Ishikawa (cell line): Measurements from ENCODE around the gene IRAK2.
A peak's percentile ranks its signal among the peaks of the same experiment; 100 is the strongest.

ENCODE experiments used
- CEBPB ChIP-seq: IDR thresholded peaks from 2 replicates; pipeline ENCODE4 v1.6.1; 2012
- CREB1 ChIP-seq: IDR thresholded peaks from 2 replicates; pipeline ENCODE4 v1.6.1; 2012; ENCODE audit warnings: low read depth
- EGR1 ChIP-seq: IDR thresholded peaks from 2 replicates; pipeline ENCODE4 v1.6.1; 2012
- EP300 ChIP-seq: IDR thresholded peaks from 2 replicates; pipeline ENCODE4 v1.6.1; 2012; ENCODE audit warnings: borderline replicate concordance
- FOXM1 ChIP-seq: IDR thresholded peaks from 2 replicates; pipeline ENCODE4 v1.6.1; 2012; ENCODE audit warnings: low read depth, borderline replicate concordance
- MAX ChIP-seq: IDR thresholded peaks from 2 replicates; pipeline ENCODE4 v1.6.1; 2012
- NFIC ChIP-seq: IDR thresholded peaks from 2 replicates; pipeline ENCODE4 v1.6.1; 2012
- RAD21 ChIP-seq: IDR thresholded peaks from 2 replicates; pipeline ENCODE4 v1.6.1; 2012; ENCODE audit warnings: low read depth
- REST ChIP-seq: IDR thresholded peaks from 2 replicates; pipeline ENCODE4 v1.6.1; 2012; ENCODE audit warnings: low read depth, mild to moderate bottlenecking
- TAF1 ChIP-seq: IDR thresholded peaks from 2 replicates; pipeline ENCODE4 v1.6.1; 2012; ENCODE audit warnings: low read depth, mild to moderate bottlenecking
- TCF12 ChIP-seq: IDR thresholded peaks from 2 replicates; pipeline ENCODE4 v1.6.1; 2012; ENCODE audit warnings: low read depth
- TEAD4 ChIP-seq: IDR thresholded peaks from 2 replicates; pipeline ENCODE4 v1.6.1; 2012
- USF1 ChIP-seq: IDR thresholded peaks from 2 replicates; pipeline ENCODE4 v1.6.1; 2012
- YY1 ChIP-seq: IDR thresholded peaks from 2 replicates; pipeline ENCODE4 v1.6.1; 2012; ENCODE audit warnings: low read depth
- ZBTB7A ChIP-seq: IDR thresholded peaks from 2 replicates; pipeline ENCODE4 v1.6.1; 2012; ENCODE audit warnings: low read depth

IRAK2 gene

GRCh38 chr3:10244009-10244408, 79.3 kb downstream of the IRAK2 start:
- TF ChIP-seq YY1 (no peak), FOXM1 (no peak), CEBPB (no peak), NFIC (no peak)

GRCh38 chr3:10245081-10245712, 80.5 kb downstream of the IRAK2 start:
- TF ChIP-seq USF1, result no peak
- no peak for TF ChIP-seq FOXM1
- TF ChIP-seq MAX, result no peak
- TF ChIP-seq EGR1, result no peak
- no peak for TF ChIP-seq CEBPB
- no peak for TF ChIP-seq TAF1
- TF ChIP-seq REST, result no peak
- TF ChIP-seq RAD21, result no peak
- TF ChIP-seq CREB1, result no peak
- TF ChIP-seq EP300, result no peak
- no peak for TF ChIP-seq TCF12
- no peak for TF ChIP-seq ZBTB7A
- TF ChIP-seq YY1, result no peak
- no peak for TF ChIP-seq NFIC

GRCh38 chr3:10247679-10248183, 83.0 kb downstream of the IRAK2 start:
- no peak for TF ChIP-seq TCF12
- TF ChIP-seq MAX, result no peak
- no peak for TF ChIP-seq TAF1
- TF ChIP-seq USF1, result no peak
- no peak for TF ChIP-seq YY1
- no peak for TF ChIP-seq NFIC
- no peak for TF ChIP-seq TEAD4
- TF ChIP-seq EP300, result no peak
- no peak for TF ChIP-seq EGR1
- no peak for TF ChIP-seq CEBPB
- no peak for TF ChIP-seq FOXM1
- TF ChIP-seq ZBTB7A, result no peak
- no peak for TF ChIP-seq REST
- TF ChIP-seq CREB1, result no peak
- no peak for TF ChIP-seq RAD21

- peak; percentile 90 for TF ChIP-seq USF1
- TF ChIP-seq YY1, result 0 out of 2 replicates have a peak, but pooled peaks have one; percentile 4
- no peak for TF ChIP-seq FOXM1
- TF ChIP-seq TAF1, result no peak; the same call in 1 of the 2 replicates
- no peak for TF ChIP-seq RAD21
- TF ChIP-seq CEBPB, result no peak
- TF ChIP-seq NFIC, result peak; percentile 52; the same call in 1 of the 2 replicates
- peak; percentile 70 for TF ChIP-seq TCF12
- TF ChIP-seq ZBTB7A, result no peak
- no peak for TF ChIP-seq REST
- no peak for TF ChIP-seq EGR1
- peak; percentile 30; the same call in 1 of the 2 replicates for TF ChIP-seq EP300
- peak; percentile 38; the same call in 1 of the 2 replicates for TF ChIP-seq CREB1
- TF ChIP-seq TEAD4, result no peak
- TF ChIP-seq MAX, result peak; percentile 99
These were observed 83.7 kb downstream of the IRAK2 start, which contains the start of gene TATDN2 for GRCh38 chr3:10248184-10248983. TATDN2 (plus strand) TSS chr3:10248459; CDS start chr3:10249201, 742 bp downstream.
